GM18498 (cell line): ENCODE data around the gene SLC17A8.
"Not testable (repeated sequence)": the region's sequence is repeated elsewhere in the genome, so short reads cannot be mapped to it uniquely, and the experiment has no call there.

Source experiments
- ATAC-seq: cut with Tn5 transposase; IDR thresholded peaks from one replicate; pipeline ENCODE4 v1.9.1; 2021; ENCODE audit warnings: mild to moderate bottlenecking, moderate library complexity; ENCODE audit not compliant: unreplicated experiment

SLC17A8 gene

GRCh38 chr12:100422646-100423045 lies 65.8 kb downstream of the SLC17A8 start:
- ATAC-seq: no peak

- no peak for ATAC-seq
Measured at GRCh38 chr12:100426145-100426544, 69.3 kb downstream of the SLC17A8 start.

GRCh38 chr12:100427078-100427477 lies 70.2 kb downstream of the SLC17A8 start:
- no peak for ATAC-seq

- not testable (repeated sequence) for ATAC-seq
Measured at GRCh38 chr12:100430251-100430650, 73.4 kb downstream of the SLC17A8 start.

- no peak for ATAC-seq
Measured at GRCh38 chr12:100433701-100434100, 76.8 kb downstream of the SLC17A8 start.

GRCh38 chr12:100434177-100434576 lies 77.3 kb downstream of the SLC17A8 start:
- no peak for ATAC-seq

GRCh38 chr12:100435957-100436356 lies 79.1 kb downstream of the SLC17A8 start:
- ATAC-seq: no peak

- ATAC-seq: no peak
Measured at GRCh38 chr12:100437038-100437841, 80.4 kb downstream of the SLC17A8 start.

GRCh38 chr12:100439797-100440196 lies 82.9 kb downstream of the SLC17A8 start:
- no peak for ATAC-seq

GRCh38 chr12:100442403-100442802 lies 85.5 kb downstream of the SLC17A8 start:
- no peak for ATAC-seq

GRCh38 chr12:100443434-100443833 lies 86.6 kb downstream of the SLC17A8 start:
- no peak for ATAC-seq

- ATAC-seq: no peak
Measured at GRCh38 chr12:100445081-100445481, 88.2 kb downstream of the SLC17A8 start.

GRCh38 chr12:100447381-100447780 lies 90.5 kb downstream of the SLC17A8 start:
- no peak for ATAC-seq

- ATAC-seq: no peak
Measured at GRCh38 chr12:100448656-100449055, 91.8 kb downstream of the SLC17A8 start.

GRCh38 chr12:100450735-100451134 lies 93.9 kb downstream of the SLC17A8 start:
- no peak for ATAC-seq

GRCh38 chr12:100453951-100454350 lies 97.1 kb downstream of the SLC17A8 start:
- no peak for ATAC-seq

- ATAC-seq: no peak
Measured at GRCh38 chr12:100455896-100456295, 99.0 kb downstream of the SLC17A8 start.

- no peak for ATAC-seq
Measured at GRCh38 chr12:100458191-100458590, 101.3 kb downstream of the SLC17A8 start.

- ATAC-seq: no peak
Measured at GRCh38 chr12:100460702-100461101, 103.8 kb downstream of the SLC17A8 start.

GRCh38 chr12:100461330-100461973 lies 104.6 kb downstream of the SLC17A8 start:
- no peak for ATAC-seq

- ATAC-seq: no peak
Measured at GRCh38 chr12:100463661-100464060, 106.8 kb downstream of the SLC17A8 start.

- ATAC-seq: no peak
Measured at GRCh38 chr12:100464529-100464928, 107.7 kb downstream of the SLC17A8 start.
